Progenitor cell of endocrine pancreas (in vitro differentiated cells): ENCODE data around the gene RAP1GAP2. TPM values are rescaled to one million over a fixed set of nuclear protein-coding genes. Genes with fewer than 3 reads are reported as not detected.

ENCODE experiments used
- DNase-seq: peaks from one replicate; pipeline ENCODE4 v3.0.0; 2021; ENCODE audit warnings: low spot score; ENCODE audit not compliant: unreplicated experiment
- H3K27ac Mint-ChIP-seq: 2 replicates; pipeline ENCODE4 v1.8.0; 2021; ENCODE audit warnings: mild to moderate bottlenecking, moderate library complexity, mixed read lengths
- H3K27me3 Mint-ChIP-seq: 2 replicates; pipeline ENCODE4 v1.8.0; 2021; ENCODE audit warnings: mixed read lengths
- H3K36me3 Mint-ChIP-seq: 2 replicates; pipeline ENCODE4 v1.8.0; 2022; ENCODE audit warnings: mixed read lengths; ENCODE audit not compliant: insufficient read depth
- H3K4me1 Mint-ChIP-seq: 2 replicates; pipeline ENCODE4 v1.8.0; 2021; ENCODE audit warnings: low read depth, mixed read lengths
- H3K4me3 Mint-ChIP-seq: 2 replicates; pipeline ENCODE4 v1.8.0; 2021; ENCODE audit warnings: low read depth, mild to moderate bottlenecking, moderate library complexity, mixed read lengths
- H3K9me3 Mint-ChIP-seq: 2 replicates; pipeline ENCODE4 v1.8.0; 2021; ENCODE audit warnings: low read depth, mixed read lengths
- CTCF ChIP-seq: fragments of 200-600 bp; sonication (generic); IDR thresholded peaks from one replicate; pipeline ENCODE4 v1.5.0; 2021; ENCODE audit warnings: antibody characterized with exemption, mild to moderate bottlenecking; ENCODE audit not compliant: unreplicated experiment
- total RNA-seq: library from RNA; stranded (reverse); gene quantifications from 2 replicates; pipeline ENCODE4 v1.2.1, GENCODE V29; 2021

The RAP1GAP2 gene
- total RNA-seq, 1 donor from 2014 or later: 116 TPM

DNA sequence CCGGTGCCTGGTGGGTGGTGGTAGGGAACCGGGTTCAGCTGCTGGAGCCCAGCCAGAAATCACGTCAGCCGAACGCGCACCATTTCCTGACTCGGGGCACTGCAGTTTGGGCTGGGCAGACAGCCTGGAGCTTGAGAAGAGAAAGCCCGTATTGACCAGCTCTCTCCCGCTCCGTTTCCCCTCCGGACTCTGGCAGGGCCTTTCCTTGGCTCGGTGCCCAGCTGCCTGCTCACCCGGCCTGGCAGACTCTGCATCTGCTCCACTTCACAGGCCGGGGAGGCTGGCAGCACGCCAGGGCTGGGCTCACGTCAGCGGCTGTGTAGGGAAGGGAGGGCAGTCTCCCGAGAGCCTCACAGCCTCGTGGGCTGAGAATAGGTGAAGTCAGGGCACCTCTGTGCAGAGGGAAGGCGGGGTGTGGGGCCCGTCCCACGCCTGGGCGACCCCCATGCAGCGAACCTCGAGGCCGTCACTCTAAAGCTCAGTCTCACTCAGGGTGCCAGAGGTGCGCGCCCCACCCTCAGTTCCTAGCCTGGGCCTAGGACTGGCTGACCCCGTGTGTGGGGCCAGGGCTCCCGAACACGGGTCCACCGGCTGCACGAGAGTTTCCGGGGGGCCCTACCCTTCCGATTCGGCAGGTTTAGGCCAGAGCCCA, 208.0 kb downstream of the RAP1GAP2 start:
- Mint-ChIP-seq H3K27me3 (no peaks in the 10 kb centered on the region), H3K4me3 (no peak overlapping the region), H3K4me1 (no peaks in the 10 kb centered on the region), H3K36me3 (peaks cover 6% of the 10 kb centered on the region), H3K9me3 (no peaks in the 10 kb centered on the region), H3K27ac (no peak overlapping the region)
- no peak for DNase-seq
- TF ChIP-seq CTCF: no peak

DNA sequence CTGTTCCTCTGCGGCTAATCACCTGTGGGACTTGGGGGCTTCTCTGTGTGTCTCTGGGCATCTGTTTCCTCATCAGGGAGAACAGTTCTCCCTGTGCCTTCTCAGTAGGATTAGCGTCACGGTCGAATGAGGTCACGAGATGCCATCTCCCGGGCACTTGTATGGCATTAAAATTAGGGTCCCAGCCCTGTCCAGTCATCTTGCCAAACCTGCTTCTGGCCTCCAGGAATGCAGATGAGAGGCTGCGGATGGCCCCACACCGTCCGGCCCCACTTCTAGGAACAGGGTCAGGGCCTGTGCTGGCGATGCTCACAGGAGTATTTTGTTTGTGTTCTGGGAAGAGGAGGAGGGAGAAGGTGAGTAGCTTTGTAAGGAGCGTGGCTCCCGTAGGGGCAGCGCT, 208.7 kb downstream of the RAP1GAP2 start:
- no peaks in the 10 kb centered on the region for H3K27me3 Mint-ChIP-seq
- no peaks in the 10 kb centered on the region for H3K9me3 Mint-ChIP-seq
- no peaks in the 10 kb centered on the region for H3K4me1 Mint-ChIP-seq
- peak overlapping the region; percentile 67 for H3K27ac Mint-ChIP-seq
- no peak overlapping the region for H3K4me3 Mint-ChIP-seq
- H3K36me3 Mint-ChIP-seq: peaks cover 8% of the 10 kb centered on the region
- DNase-seq: no peak
- TF ChIP-seq CTCF: no peak

DNA sequence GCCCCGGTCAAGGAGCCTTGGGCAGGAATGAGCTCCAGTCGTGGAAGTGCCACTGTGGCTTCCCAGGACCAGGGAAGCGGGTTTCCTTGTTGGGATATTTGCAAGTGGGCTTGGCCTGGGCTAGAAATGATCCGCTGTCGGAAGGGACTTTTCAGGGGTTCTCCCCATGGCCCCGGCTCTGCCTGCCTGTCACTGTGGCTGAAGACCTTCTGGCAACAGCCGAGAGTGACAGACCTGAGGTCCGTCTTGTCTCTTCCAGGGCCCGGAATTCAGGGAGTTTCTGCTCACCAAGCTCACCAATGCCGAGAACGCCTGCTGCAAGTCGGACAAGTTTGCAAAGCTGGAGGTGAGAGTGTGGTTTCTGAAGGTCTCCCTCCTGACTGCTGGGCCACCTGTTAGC, 209.5 kb downstream of the RAP1GAP2 start:
- H3K9me3 Mint-ChIP-seq: no peaks in the 10 kb centered on the region
- H3K36me3 Mint-ChIP-seq: peaks cover 10% of the 10 kb centered on the region

DNA sequence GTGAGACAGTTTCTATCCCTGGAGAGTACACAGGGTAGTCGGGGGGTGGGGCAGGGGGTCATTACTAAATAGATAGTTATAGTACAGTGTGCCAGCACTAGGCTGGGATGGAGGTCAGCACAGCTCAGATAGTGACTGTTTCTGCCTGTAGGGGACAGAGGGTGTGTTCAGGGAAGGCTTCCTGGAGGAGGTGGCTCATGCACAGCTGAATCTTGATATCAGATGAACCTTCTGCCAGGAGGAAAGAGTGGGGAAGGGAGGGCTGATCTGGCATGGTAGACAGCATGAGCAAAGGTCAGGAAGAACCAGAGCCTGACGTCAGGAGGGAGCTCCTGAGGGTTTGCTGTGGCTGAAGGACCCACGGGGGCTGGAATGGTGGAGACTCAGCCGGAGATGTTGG, 210.6 kb downstream of the RAP1GAP2 start:
- no peak for TF ChIP-seq CTCF
- no peak overlapping the region for H3K4me3 Mint-ChIP-seq
- peaks cover 10% of the 10 kb centered on the region for H3K36me3 Mint-ChIP-seq
- no peak for DNase-seq
- H3K4me1 Mint-ChIP-seq: no peaks in the 10 kb centered on the region
- H3K9me3 Mint-ChIP-seq: no peaks in the 10 kb centered on the region
- H3K27ac Mint-ChIP-seq: peak overlapping the region; percentile 67
- no peaks in the 10 kb centered on the region for H3K27me3 Mint-ChIP-seq

More for the DNA sequence above, 209.5 kb downstream of the RAP1GAP2 start:
- no peaks in the 10 kb centered on the region for H3K27me3 Mint-ChIP-seq
- H3K27ac Mint-ChIP-seq: no peak overlapping the region
- no peak overlapping the region for H3K4me3 Mint-ChIP-seq
- TF ChIP-seq CTCF: no peak
- no peaks in the 10 kb centered on the region for H3K4me1 Mint-ChIP-seq
- DNase-seq: no peak

GRCh38 chr17:3007651-3008121, 211.4 kb downstream of the RAP1GAP2 start:
- peaks cover 10% of the 10 kb centered on the region for H3K36me3 Mint-ChIP-seq
- DNase-seq: no peak
- H3K9me3 Mint-ChIP-seq: no peaks in the 10 kb centered on the region
- H3K27ac Mint-ChIP-seq: peak overlapping the region; percentile 67
- no peaks in the 10 kb centered on the region for H3K27me3 Mint-ChIP-seq
- no peak for TF ChIP-seq CTCF
- H3K4me1 Mint-ChIP-seq: no peaks in the 10 kb centered on the region
- no peak overlapping the region for H3K4me3 Mint-ChIP-seq
